COLO668 (cell line): Measurements from ENCODE around the gene GCLC.

Source experiments
- DNase-seq: peaks from one replicate; lab custom pipeline; 2025; ENCODE audit not compliant: unreplicated experiment; lab: John Stamatoyannopoulos, UW

Gene GCLC

GRCh38 chr6:53461041-53461656, 83.8 kb downstream of the GCLC start:
- no peak for DNase-seq

GRCh38 chr6:53458105-53458866, 86.6 kb downstream of the GCLC start:
- DNase-seq = no peak

GRCh38 chr6:53456809-53457208, 88.1 kb downstream of the GCLC start:
- DNase-seq = no peak

DNA sequence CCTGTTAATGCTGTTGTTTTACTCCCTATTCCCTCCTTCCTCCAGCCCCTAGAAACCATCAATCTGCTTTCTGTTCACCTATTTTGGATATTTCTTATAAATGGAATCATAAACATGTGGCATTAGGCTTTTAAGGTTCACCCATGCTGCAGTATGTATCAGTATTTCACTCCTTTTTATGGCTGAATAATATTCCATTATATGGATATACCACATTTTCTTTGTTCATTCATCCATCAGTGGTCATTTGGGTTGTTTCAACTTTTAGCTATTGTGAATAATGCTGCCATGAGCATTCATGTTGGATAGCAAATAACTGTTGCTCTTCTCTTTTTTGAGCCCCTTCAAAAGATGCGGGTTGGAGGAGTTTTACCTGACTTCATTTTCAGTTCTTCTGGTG, 89.2 kb downstream of the GCLC start:
- no peak for DNase-seq

DNA sequence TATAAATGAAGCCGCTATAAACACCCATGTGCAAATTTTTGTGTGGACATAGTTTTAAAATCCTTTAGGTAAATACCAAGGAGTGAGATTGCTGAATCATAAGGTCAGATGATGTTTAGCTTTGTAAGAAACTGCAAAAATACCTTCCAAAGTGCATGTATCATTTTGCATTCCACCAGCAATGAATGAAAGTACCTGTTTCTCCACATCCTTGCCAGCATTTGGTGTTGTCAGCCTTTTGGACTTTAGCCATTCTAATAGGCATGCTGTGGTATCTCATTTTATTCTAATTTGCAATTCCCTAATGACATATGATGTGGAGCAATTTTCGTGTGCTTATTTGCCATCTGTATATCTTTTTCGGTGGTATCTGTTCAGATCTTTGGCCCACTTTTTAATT, 93.7 kb downstream of the GCLC start:
- no peak for DNase-seq

DNA sequence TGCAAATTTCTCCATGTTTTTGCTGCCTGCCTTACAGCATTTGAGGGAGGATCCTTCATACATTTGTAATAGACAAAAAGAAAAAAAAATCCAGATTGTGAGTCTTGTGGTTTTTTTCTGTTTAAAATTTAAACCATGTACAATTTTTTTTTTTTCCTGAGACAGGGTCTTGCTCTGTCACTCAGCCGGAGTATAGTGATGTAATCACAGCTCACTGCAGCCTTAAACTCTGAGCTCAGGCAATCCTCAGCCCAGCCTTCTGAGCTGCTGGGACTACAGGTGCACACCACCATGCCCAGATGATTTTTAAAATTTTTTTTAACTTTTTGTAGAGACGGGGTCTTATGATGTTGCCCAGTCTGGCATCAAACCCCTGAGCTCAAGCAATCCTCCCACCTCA, 97.0 kb downstream of the GCLC start:
- no peak for DNase-seq
